Caco-2 (cell line): ENCODE measurements around the gene PPARA. TPM values are rescaled to one million over a fixed set of nuclear protein-coding genes. Genes with fewer than 3 reads are reported as not detected.
A peak's percentile ranks its signal among the peaks of the same experiment; 100 is the strongest.

Experiments
- BruUV-seq: library from RNA; stranded (reverse); fragments of 400-500 nt; replicated peaks from 2 replicates; lab custom pipeline; 2021; lab: Mats Ljungman, UMichigan
- CTCF ChIA-PET: fragments of 300-600 bp; sonication (Branson Sonifier 250); formaldehyde crosslinking; loops from one replicate; lab custom pipeline; 2022; ENCODE audit warnings: antibody characterized with exemption; lab: Charles Lee
- POLR2A ChIA-PET: fragments of 300-600 bp; sonication (Branson Sonifier 250); formaldehyde crosslinking; loops from one replicate; lab custom pipeline; 2022; ENCODE audit warnings: antibody characterized with exemption; lab: Charles Lee
- DNase-seq, 2 experiments: peaks; one replicate each; pipeline versions ENCODE4 v3.0.0 to v3.0.0-alpha.2; 2020 to 2022
- H3K27me3 ChIP-seq: replicated peaks from 2 replicates; pipeline ENCODE4 v1.6.0; 2011; ENCODE audit warnings: low read length; ENCODE audit not compliant: control insufficient read depth, insufficient read depth
- H3K36me3 ChIP-seq: 2 replicates; pipeline ENCODE4 v1.5.1; 2011; ENCODE audit warnings: low read length; ENCODE audit not compliant: control insufficient read depth, insufficient read depth
- H3K4me1 ChIP-seq: fragments of 250-450 bp; sonication (Bioruptor Pico); 2 replicates; pipeline ENCODE4 v1.5.1; 2020; ENCODE audit warnings: mild to moderate bottlenecking
- H3K4me3 ChIP-seq: 2 replicates; pipeline ENCODE4 v1.5.1; 2011; ENCODE audit warnings: low read depth, mild to moderate bottlenecking, control low read depth, low read length
- H3K9me3 ChIP-seq: fragments of 250-450 bp; sonication (Bioruptor Pico); 2 replicates; pipeline ENCODE4 v1.5.1; 2020; ENCODE audit warnings: mild to moderate bottlenecking, moderate library complexity
- H3K27ac Mint-ChIP-seq: one replicate; pipeline ENCODE4 v1.8.0; 2022; ENCODE audit warnings: mixed read lengths; ENCODE audit not compliant: unreplicated experiment
- H3K27me3 Mint-ChIP-seq: one replicate; pipeline ENCODE4 v1.8.0; 2022; ENCODE audit warnings: mixed read lengths; ENCODE audit not compliant: insufficient read depth, unreplicated experiment
- H3K36me3 Mint-ChIP-seq: one replicate; pipeline ENCODE4 v1.8.0; 2022; ENCODE audit warnings: mild to moderate bottlenecking, mixed read lengths; ENCODE audit not compliant: insufficient read depth, unreplicated experiment
- H3K4me1 Mint-ChIP-seq: one replicate; pipeline ENCODE4 v1.8.0; 2022; ENCODE audit warnings: low read depth, mixed read lengths; ENCODE audit not compliant: unreplicated experiment
- H3K4me3 Mint-ChIP-seq: one replicate; pipeline ENCODE4 v1.8.0; 2022; ENCODE audit warnings: mild to moderate bottlenecking, moderate library complexity, mixed read lengths; ENCODE audit not compliant: unreplicated experiment
- H3K9me3 Mint-ChIP-seq: one replicate; pipeline ENCODE4 v1.8.0; 2022; ENCODE audit warnings: mixed read lengths; ENCODE audit not compliant: unreplicated experiment
- CTCF ChIP-seq, 2 experiments: fragments of 200-600 bp in 1 of 2; IDR thresholded peaks; 1 replicate in 1 of 2; 2 replicates in 1 of 2; pipeline versions ENCODE4 v1.5.1 to v1.8.0; 2011 to 2022; ENCODE audit warnings: antibody characterized with exemption in 1 of 2, control low read depth in 1 of 2, inconsistent platforms in 1 of 2, low read depth in 1 of 2, low read length in 1 of 2, mild to moderate bottlenecking in 1 of 2, moderate library complexity in 1 of 2; ENCODE audit not compliant: insufficient read depth in 1 of 2, severe bottlenecking in 1 of 2, unreplicated experiment in 1 of 2
- intact Hi-C: fragments of 100-400 bp; cut with micrococcal nuclease; formaldehyde crosslinking; loops from one replicate; pipeline ENCODE4 v1.10.0; 2022; ENCODE audit not compliant: unreplicated experiment
- total RNA-seq: library from RNA; stranded (reverse); gene quantifications from 2 replicates; pipeline ENCODE4 v1.2.3, GENCODE V29; 2022

Gene PPARA
- total RNA-seq, 1 experiment from 2014 or later, result 13.4 TPM

GRCh38 chr22:46287873-46288751 is 137.8 kb downstream of the PPARA start:
- POLR2A ChIA-PET, result no interaction called here
- intact Hi-C loops, result no loop called here

GRCh38 chr22:46288846-46289243 is 138.5 kb downstream of the PPARA start:
- H3K4me3 ChIP-seq, result no peak overlapping the region
- no peaks in the 10 kb centered on the region for H3K27me3 Mint-ChIP-seq
- CTCF ChIA-PET, result no interaction called here
- H3K4me3 Mint-ChIP-seq, result no peak overlapping the region
- no peaks in the 10 kb centered on the region for H3K27me3 ChIP-seq
- intact Hi-C loops, result no loop called here
- no peaks in the 10 kb centered on the region for H3K4me1 ChIP-seq
- no peaks in the 10 kb centered on the region for H3K4me1 Mint-ChIP-seq
- POLR2A ChIA-PET, result no interaction called here
- no TSS peak for BruUV-seq
- no peaks in the 10 kb centered on the region for H3K9me3 Mint-ChIP-seq
- no peak for TF ChIP-seq CTCF (IDR thresholded peaks at IDR 0.05; ENCODE audit: insufficient read depth in 1 of 2, low read depth in 1 of 2, low read length in 1 of 2, severe bottlenecking in 1 of 2, unreplicated experiment in 1 of 2)
- peaks cover 3% of the 10 kb centered on the region for H3K36me3 ChIP-seq
- H3K9me3 ChIP-seq, result no peaks in the 10 kb centered on the region
- no peak for DNase-seq
- peaks cover 55% of the 10 kb centered on the region for H3K36me3 Mint-ChIP-seq
- no peak overlapping the region for H3K27ac Mint-ChIP-seq

More at GRCh38 chr22:46287873-46288751, 137.8 kb downstream of the PPARA start:
- peaks cover 61% of the 10 kb centered on the region for H3K36me3 Mint-ChIP-seq
- no peaks in the 10 kb centered on the region for H3K4me1 Mint-ChIP-seq
- CTCF ChIA-PET, result no interaction called here
- Histone ChIP-seq H3K4me3 (no peak overlapping the region), H3K4me1 (no peaks in the 10 kb centered on the region), H3K9me3 (no peaks in the 10 kb centered on the region), H3K36me3 (peaks cover 3% of the 10 kb centered on the region), H3K27me3 (no peaks in the 10 kb centered on the region)
- no peaks in the 10 kb centered on the region for H3K27me3 Mint-ChIP-seq
- no TSS peak for BruUV-seq
- H3K4me3 Mint-ChIP-seq, result no peak overlapping the region
- no peaks in the 10 kb centered on the region for H3K9me3 Mint-ChIP-seq
- peak overlapping the region; percentile 49 for H3K27ac Mint-ChIP-seq
- no peak for TF ChIP-seq CTCF (IDR thresholded peaks at IDR 0.05; ENCODE audit: insufficient read depth in 1 of 2, low read depth in 1 of 2, low read length in 1 of 2, severe bottlenecking in 1 of 2, unreplicated experiment in 1 of 2)
- DNase-seq, result no peak

GRCh38 chr22:46289244-46289891 is 139.0 kb downstream of the PPARA start:
- Mint-ChIP-seq H3K9me3 (no peaks in the 10 kb centered on the region), H3K4me3 (no peak overlapping the region), H3K27me3 (no peaks in the 10 kb centered on the region), H3K36me3 (peaks cover 50% of the 10 kb centered on the region), H3K4me1 (no peaks in the 10 kb centered on the region), H3K27ac (no peak overlapping the region)
- no peak for DNase-seq
- ChIA-PET POLR2A (no interaction called here), CTCF (no interaction called here)
- Histone ChIP-seq H3K4me3 (no peak overlapping the region), H3K4me1 (no peaks in the 10 kb centered on the region), H3K36me3 (peaks cover 3% of the 10 kb centered on the region), H3K9me3 (no peaks in the 10 kb centered on the region), H3K27me3 (no peaks in the 10 kb centered on the region)
- TF ChIP-seq CTCF (IDR thresholded peaks at IDR 0.05; ENCODE audit: insufficient read depth in 1 of 2, low read depth in 1 of 2, low read length in 1 of 2, severe bottlenecking in 1 of 2, unreplicated experiment in 1 of 2), result no peak
- intact Hi-C loops, result no loop called here
- no TSS peak for BruUV-seq
